Heart left ventricle (tissue), 13 donors: ENCODE results near the gene THPO.

ENCODE experiments used
- CTCF ChIP-seq, 12 donors: fragments of 200-600 bp; sonication (generic) in 4 of 12; IDR thresholded peaks; one replicate each; pipeline versions ENCODE4 v1.5.0 to v1.8.0; 2018 to 2022; ENCODE audit warnings: antibody characterized with exemption in 12 of 12, mild to moderate bottlenecking in 5 of 12
- POLR2A ChIP-seq, 2 donors: fragments of 450-650 bp; IDR thresholded peaks; one replicate each; pipeline ENCODE4 v1.6.1; 2017; ENCODE audit warnings: antibody characterized with exemption in 2 of 2, mild to moderate bottlenecking in 2 of 2, moderate library complexity in 2 of 2
- donor health status: ischemic (EF 13 %, LVEDD 7.1; RV severe dilation, severe dysfunction).
- donor health status: DM: no; HTN: yes; CAD: no.
- donor health status: DM: no; HTN: no; CAD: no.
- donor health status: ischemic (EF 25% LVEDD 6.9; RV normal size, moderate dysfunction).
- donor health status: ischemic (EF 25% LVEDD 5.7; RV mildly dilated, moderate dysfunction).
- donor health status: ischemic (EF 35%, LVEDD 5.7; RV mildly dilated, moderate dysfunction).
- donor health status: nonischemic (EF 11% LVEDD 7.7; RV severe dilation, severe dysfunction).
- donor health status: DM: yes; HTN: yes; CAD: no.
- donor health status: PGD.
- donor health status: ischemic (EF 29% LVEDD 5.4; RV normal size, mild dysfunction).
- donor health status: nonischemic (EF 23%, LVEDD 6.1; RV moderate dilation, normal function).

- TF ChIP-seq POLR2A (IDR thresholded peaks at IDR 0.05) (no peak), CTCF (IDR thresholded peaks at IDR 0.05) (peak; percentile 55 to 75 (median 66))
Measured at GRCh38 chr3:184354121-184354728, 23.8 kb downstream of the THPO start.
